HCT116 (cell line): ENCODE results near the gene POLE. TPM values are rescaled to one million over a fixed set of nuclear protein-coding genes. Genes with fewer than 3 reads are reported as not detected.

Source experiments
- ATAC-seq: fragments of 200-7000 bp; cut with Tn5 transposase; 2 replicates; pipeline ENCODE4 v1.9.1; 2020; ENCODE audit warnings: mild to moderate bottlenecking, moderate library complexity
- BruUV-seq: library from RNA; stranded (reverse); fragments of 400-500 nt; replicated peaks from 2 replicates; lab custom pipeline; 2021; lab: Mats Ljungman, UMichigan
- CTCF ChIA-PET: fragments of 300-600 bp; sonication (Branson Sonifier 250); formaldehyde crosslinking; loops from one replicate; lab custom pipeline; 2021; ENCODE audit warnings: antibody characterized with exemption; lab: Charles Lee
- POLR2A ChIA-PET: fragments of 300-600, 350-600 bp; sonication (Branson Sonifier 250); formaldehyde crosslinking; loops from one replicate; lab custom pipeline; 2021; ENCODE audit warnings: antibody characterized with exemption; lab: Charles Lee
- RAD21 ChIA-PET, 2 experiments: fragments of 300-600 bp; sonication (Branson Sonifier 250); formaldehyde crosslinking; loops; one replicate each; lab custom pipeline; 2023; ENCODE audit warnings: low total read pairs in 2 of 2; ENCODE audit not compliant: uncharacterized antibody in 2 of 2, unreplicated experiment in 2 of 2, low non-redundant PET in 1 of 2; lab: Charles Lee
- DNase-seq: peaks from one replicate; pipeline ENCODE4 v3.0.0-alpha.2; 2010; ENCODE audit warnings: low read depth, low spot score
- H2AFZ ChIP-seq: fragments of 200-600 bp; shearing (Covaris generic), sonication (generic); 2 replicates; pipeline ENCODE4 v1.6.1; 2017; ENCODE audit warnings: low read depth, mixed run types, mixed read lengths, antibody characterized with exemption, low read length; ENCODE audit not compliant: poor library complexity, severe bottlenecking
- H3K27ac ChIP-seq: 2 replicates; pipeline ENCODE4 v1.5.1; 2012; ENCODE audit warnings: low read depth, low read length
- H3K27me3 ChIP-seq: fragments of 200-600 bp; sonication (generic); 2 replicates; pipeline ENCODE4 v1.6.1; 2016; ENCODE audit warnings: mixed run types, low read length, mixed read lengths; ENCODE audit not compliant: insufficient read depth
- H3K36me3 ChIP-seq, 2 experiments: fragments of 200-500 bp in 1 of 2; fragments of 200-600 bp in 1 of 2; sonication (Bioruptor generic) in 1 of 2; sonication (generic) in 1 of 2; 2 replicates each; pipeline versions ENCODE4 v1.5.1 to v1.6.1; 2014 to 2016; ENCODE audit warnings: low read length in 2 of 2, inconsistent platforms in 1 of 2, mixed read lengths in 1 of 2, mixed run types in 1 of 2; ENCODE audit not compliant: insufficient read depth in 2 of 2, control insufficient read depth in 1 of 2
- H3K4me1 ChIP-seq, 2 experiments: fragments of 200-600 bp in 1 of 2; sonication (generic) in 1 of 2; 2 replicates each; pipeline versions ENCODE4 v1.5.1 to v1.6.1; 2012 to 2017; ENCODE audit warnings: low read length in 2 of 2, inconsistent platforms in 1 of 2, mild to moderate bottlenecking in 1 of 2, mixed read lengths in 1 of 2, mixed run types in 1 of 2, moderate library complexity in 1 of 2; ENCODE audit not compliant: insufficient read depth in 2 of 2, control insufficient read depth in 1 of 2
- H3K4me2 ChIP-seq: fragments of 200-600 bp; sonication (generic); 2 replicates; pipeline ENCODE4 v1.6.1; 2017; ENCODE audit warnings: mixed run types, low read length, mixed read lengths
- H3K4me3 ChIP-seq, 2 experiments: fragments of 200-600 bp in 1 of 2; sonication (generic) in 1 of 2; replicated peaks in 1 of 2; 2 replicates each; pipeline ENCODE4 v1.5.1; 2011 to 2016; ENCODE audit warnings: low read length in 2 of 2, control low read depth in 1 of 2, low read depth in 1 of 2, mild to moderate bottlenecking in 1 of 2, mixed read lengths in 1 of 2, mixed run types in 1 of 2
- H3K79me2 ChIP-seq: fragments of 200-600 bp; sonication (generic); 2 replicates; pipeline ENCODE4 v1.6.1; 2017; ENCODE audit warnings: mild to moderate bottlenecking, mixed run types, low read length, moderate library complexity, mixed read lengths; ENCODE audit not compliant: insufficient read depth
- H3K9ac ChIP-seq: fragments of 200-600 bp; sonication (generic); 2 replicates; pipeline ENCODE4 v1.6.1; 2016; ENCODE audit warnings: low read length, mixed read lengths
- H3K9me2 ChIP-seq: fragments of 200-600 bp; sonication (generic), shearing (Covaris generic); 2 replicates; pipeline ENCODE4 v1.6.1; 2017; ENCODE audit warnings: mixed run types, mild to moderate bottlenecking, moderate library complexity; ENCODE audit not compliant: insufficient read depth
- H3K9me3 ChIP-seq, 2 experiments: fragments of 200-500 bp in 1 of 2; fragments of 200-600 bp in 1 of 2; sonication (Bioruptor generic) in 1 of 2; sonication (generic) in 1 of 2; 2 replicates each; pipeline ENCODE4 v1.6.1; 2014 to 2017; ENCODE audit warnings: low read length in 2 of 2, mixed read lengths in 2 of 2, inconsistent platforms in 1 of 2, low read depth in 1 of 2, mild to moderate bottlenecking in 1 of 2, mixed run types in 1 of 2, moderate library complexity in 1 of 2; ENCODE audit not compliant: control insufficient read depth in 1 of 2, insufficient read depth in 1 of 2
- H4K20me1 ChIP-seq: fragments of 200-600 bp; sonication (generic), shearing (Covaris generic); 2 replicates; pipeline ENCODE4 v1.6.1; 2017; ENCODE audit warnings: mixed run types, mild to moderate bottlenecking, moderate library complexity; ENCODE audit not compliant: insufficient read depth
- CBX3 ChIP-seq: IDR thresholded peaks from 2 replicates; pipeline ENCODE4 v1.6.1; 2012; ENCODE audit warnings: low read depth
- CEBPB ChIP-seq: IDR thresholded peaks from 2 replicates; pipeline ENCODE4 v1.6.1; 2012; ENCODE audit warnings: low read depth
- EGR1 ChIP-seq: IDR thresholded peaks from 2 replicates; pipeline ENCODE4 v1.6.1; 2012; ENCODE audit warnings: low read depth
- FOSL1 ChIP-seq: IDR thresholded peaks from 2 replicates; pipeline ENCODE4 v1.6.1; 2012; ENCODE audit warnings: low read depth
- JUND ChIP-seq: IDR thresholded peaks from 2 replicates; pipeline ENCODE4 v1.6.1; 2012
- POLR2AphosphoS5 ChIP-seq: IDR thresholded peaks from 2 replicates; pipeline ENCODE4 v1.6.1; 2011; ENCODE audit warnings: mild to moderate bottlenecking, low read depth, low read length, moderate library complexity
- SIN3A ChIP-seq: IDR thresholded peaks from 2 replicates; pipeline ENCODE4 v1.6.1; 2012; ENCODE audit warnings: low read depth
- TCF7L2 ChIP-seq: IDR thresholded peaks from 2 replicates; pipeline ENCODE4 v1.7.0; 2011; ENCODE audit warnings: borderline replicate concordance, inconsistent platforms; ENCODE audit not compliant: insufficient read depth, insufficient read length; ENCODE audit errors: extremely low read depth
- ZFX ChIP-seq: fragments of 450-650 bp; IDR thresholded peaks from 2 replicates; pipeline ENCODE4 v1.6.1; 2017
- ZNF274 ChIP-seq: fragments of 200-500 bp; sonication (Bioruptor generic); IDR thresholded peaks from 2 replicates; pipeline ENCODE4 v1.6.1; 2014; ENCODE audit warnings: mild to moderate bottlenecking, low read depth, low read length, inconsistent platforms
- intact Hi-C: fragments of 100-400 bp; cut with micrococcal nuclease; formaldehyde crosslinking; loops from 2 replicates; pipeline ENCODE4 v1.10.0; 2022
- total RNA-seq: library from RNA; stranded (reverse); gene quantifications from one replicate; pipeline ENCODE4 v1.2.1, GENCODE V29; 2021; ENCODE audit not compliant: unreplicated experiment
- TF ChIP-seq, protein P1 (sequence below): IDR thresholded peaks from 2 replicates; pipeline ENCODE4 v1.6.1; 2012
- TF ChIP-seq, protein P2 (sequence below): IDR thresholded peaks from 2 replicates; pipeline ENCODE4 v1.6.1; 2011; ENCODE audit warnings: mild to moderate bottlenecking, low read length, moderate library complexity; ENCODE audit not compliant: insufficient replicate concordance; ENCODE audit errors: extremely low read depth

POLE gene
- total RNA-seq, 1 experiment from 2014 or later, result 128 TPM

DNA sequence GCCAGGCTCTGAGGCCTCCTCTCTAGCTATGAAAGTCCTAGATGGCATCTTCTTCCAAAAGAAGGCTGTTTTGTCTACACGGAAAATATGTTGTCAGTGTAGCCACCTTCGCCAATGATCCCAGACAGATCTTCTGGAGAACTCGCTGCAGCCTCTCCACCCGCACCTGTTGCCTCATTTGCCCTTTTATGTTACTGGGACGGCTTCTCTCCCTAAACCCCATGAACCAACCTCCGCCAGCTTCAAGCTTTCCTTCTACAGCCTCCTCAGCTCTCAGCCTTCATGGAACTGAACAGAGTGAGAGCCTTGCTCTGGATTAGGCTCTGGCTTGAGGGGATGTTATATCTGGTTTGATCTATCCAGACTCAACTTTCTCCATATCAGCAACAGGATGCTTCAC lies 57.8 kb downstream of the POLE start:
- RAD21 ChIA-PET, result no interaction called here
- no peaks in the 10 kb centered on the region for H3K9me2 ChIP-seq
- DNase-seq, result no peak
- no TSS peak for BruUV-seq
- H3K27me3 ChIP-seq, result no peaks in the 10 kb centered on the region
- no peak overlapping the region for H3K4me2 ChIP-seq
- no peak overlapping the region for H2AFZ ChIP-seq
- H3K9ac ChIP-seq, result no peak overlapping the region
- POLR2A ChIA-PET, result no interaction called here
- no peak overlapping the region for H3K27ac ChIP-seq
- CTCF ChIA-PET, result no interaction called here
- TF ChIP-seq TCF7L2 (no peak), ZNF274 (no peak), SIN3A (no peak), JUND (no peak), CBX3 (no peak), CEBPB (no peak), ZFX (no peak), EGR1 (no peak), POLR2AphosphoS5 (no peak), FOSL1 (no peak)
- TF ChIP-seq, protein P1, sequence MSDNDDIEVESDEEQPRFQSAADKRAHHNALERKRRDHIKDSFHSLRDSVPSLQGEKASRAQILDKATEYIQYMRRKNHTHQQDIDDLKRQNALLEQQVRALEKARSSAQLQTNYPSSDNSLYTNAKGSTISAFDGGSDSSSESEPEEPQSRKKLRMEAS, result no peak
- TF ChIP-seq, protein P2, sequence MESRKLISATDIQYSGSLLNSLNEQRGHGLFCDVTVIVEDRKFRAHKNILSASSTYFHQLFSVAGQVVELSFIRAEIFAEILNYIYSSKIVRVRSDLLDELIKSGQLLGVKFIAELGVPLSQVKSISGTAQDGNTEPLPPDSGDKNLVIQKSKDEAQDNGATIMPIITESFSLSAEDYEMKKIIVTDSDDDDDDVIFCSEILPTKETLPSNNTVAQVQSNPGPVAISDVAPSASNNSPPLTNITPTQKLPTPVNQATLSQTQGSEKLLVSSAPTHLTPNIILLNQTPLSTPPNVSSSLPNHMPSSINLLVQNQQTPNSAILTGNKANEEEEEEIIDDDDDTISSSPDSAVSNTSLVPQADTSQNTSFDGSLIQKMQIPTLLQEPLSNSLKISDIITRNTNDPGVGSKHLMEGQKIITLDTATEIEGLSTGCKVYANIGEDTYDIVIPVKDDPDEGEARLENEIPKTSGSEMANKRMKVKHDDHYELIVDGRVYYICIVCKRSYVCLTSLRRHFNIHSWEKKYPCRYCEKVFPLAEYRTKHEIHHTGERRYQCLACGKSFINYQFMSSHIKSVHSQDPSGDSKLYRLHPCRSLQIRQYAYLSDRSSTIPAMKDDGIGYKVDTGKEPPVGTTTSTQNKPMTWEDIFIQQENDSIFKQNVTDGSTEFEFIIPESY, result no peak
- TF ChIP-seq, all 23 proteins: peak for 0
- no peak for ATAC-seq
- H3K79me2 ChIP-seq, result no peaks in the 10 kb centered on the region
- no peaks in the 10 kb centered on the region for H3K9me3 ChIP-seq
- no peak overlapping the region for H3K4me3 ChIP-seq
- intact Hi-C loops, result no loop called here
- no peaks in the 10 kb centered on the region for H4K20me1 ChIP-seq
- H3K36me3 ChIP-seq, result peaks cover 32 to 53% of the 10 kb centered on the region in 2 experiments
- no peaks in the 10 kb centered on the region for H3K4me1 ChIP-seq
